HepG2 (cell line): ENCODE results near the gene C14orf132. TPM values are rescaled to one million over a fixed set of nuclear protein-coding genes. Genes with fewer than 3 reads are reported as not detected.

Experiments
- CCAR2 ChIP-seq: fragments of 200-400 bp; formaldehyde crosslinking; optimal IDR thresholded peaks from 2 replicates; pipeline ENCODE3; 2018; ENCODE audit warnings: low read depth, mild to moderate bottlenecking, low read length, moderate library complexity
- DMAP1 ChIP-seq: IDR thresholded peaks from 2 replicates; pipeline ENCODE4 v1.6.1; 2016
- KDM1A ChIP-seq: IDR thresholded peaks from 2 replicates; pipeline ENCODE4 v1.6.1; 2016; ENCODE audit warnings: missing compliant biosample characterization
- NFRKB ChIP-seq: fragments of 450-650 bp; IDR thresholded peaks from 2 replicates; pipeline ENCODE4 v1.6.1; 2017
- NR2C2 ChIP-seq: sonication (generic); formaldehyde crosslinking; IDR thresholded peaks from 2 replicates; pipeline ENCODE4 v1.4.0; 2020; ENCODE audit warnings: missing genetic modification reagents, mild to moderate bottlenecking, moderate library complexity, borderline replicate concordance
- POGK ChIP-seq: sonication (generic); formaldehyde crosslinking; conservative IDR thresholded peaks from 2 replicates; pipeline ENCODE4 v1.8.0; 2022; ENCODE audit warnings: mild to moderate bottlenecking, moderate library complexity, missing genetic modification reagents
- SALL1 ChIP-seq: sonication (generic); formaldehyde crosslinking; IDR thresholded peaks from 2 replicates; pipeline ENCODE4 v1.8.0; 2022; ENCODE audit warnings: mild to moderate bottlenecking, missing genetic modification reagents
- SP2 ChIP-seq: sonication (generic); formaldehyde crosslinking; IDR thresholded peaks from 2 replicates; pipeline ENCODE4 v1.5.1; 2020; ENCODE audit warnings: mild to moderate bottlenecking, missing genetic modification reagents
- ZBTB46 ChIP-seq: sonication (generic); formaldehyde crosslinking; IDR thresholded peaks from 2 replicates; pipeline ENCODE4 v1.4.0; 2020; ENCODE audit warnings: mild to moderate bottlenecking, missing genetic modification reagents, borderline replicate concordance
- ZMYM4 ChIP-seq: sonication (generic); formaldehyde crosslinking; IDR thresholded peaks from 2 replicates; pipeline ENCODE4 v1.8.1; 2023; ENCODE audit warnings: mild to moderate bottlenecking, missing genetic modification reagents
- ZNF232 ChIP-seq: sonication (generic); formaldehyde crosslinking; IDR thresholded peaks from 2 replicates; pipeline ENCODE4 v1.4.0; 2020; ENCODE audit warnings: missing genetic modification reagents, borderline replicate concordance
- ZNF556 ChIP-seq: sonication (generic); formaldehyde crosslinking; IDR thresholded peaks from 2 replicates; pipeline ENCODE4 v1.4.0; 2020; ENCODE audit warnings: mild to moderate bottlenecking, missing genetic modification reagents, borderline replicate concordance
- ZNF605 ChIP-seq: sonication (generic); formaldehyde crosslinking; IDR thresholded peaks from 2 replicates; pipeline ENCODE4 v1.8.0; 2022; ENCODE audit warnings: mild to moderate bottlenecking, missing genetic modification reagents
- ZNF709 ChIP-seq: sonication (generic); formaldehyde crosslinking; IDR thresholded peaks from 2 replicates; pipeline ENCODE4 v1.5.0; 2020; ENCODE audit warnings: mild to moderate bottlenecking, missing genetic modification reagents
- ZNF839 ChIP-seq: sonication (generic); formaldehyde crosslinking; IDR thresholded peaks from 2 replicates; pipeline ENCODE4 v1.4.0; 2020; ENCODE audit warnings: missing genetic modification reagents, mild to moderate bottlenecking, borderline replicate concordance
- ZSCAN21 ChIP-seq: sonication (generic); formaldehyde crosslinking; IDR thresholded peaks from 2 replicates; pipeline ENCODE4 v1.8.0; 2022; ENCODE audit warnings: mild to moderate bottlenecking, missing genetic modification reagents, moderate library complexity, borderline replicate concordance
- polyA plus RNA-seq, 8 experiments: library from polyadenylated mRNA; depleted of rRNA in 3 of 8; stranded (reverse) in 7 of 8; unstranded in 1 of 8; fragments of >200 nt; fragmentation: Illumina TruSeq in 4 of 8; extraction: Trizol in 4 of 8; gene quantifications; 2 replicates each; pipeline versions ENCODE4 v1.2.1 to v1.2.3, GENCODE V29; 2011 to 2016; ENCODE audit warnings: low read depth in 4 of 8, missing spikeins in 1 of 8, mixed read lengths in 1 of 8; ENCODE audit not compliant: insufficient read depth in 1 of 8
- total RNA-seq, 5 experiments: library from RNA; depleted of rRNA; stranded (reverse); fragments of >200 nt; fragmentation: Illumina TruSeq; extraction: Trizol; gene quantifications; 2 replicates each; pipeline ENCODE4 v1.2.3, GENCODE V29; 2016; ENCODE audit warnings: low read depth in 1 of 5
- TF ChIP-seq, protein P1 (sequence below): sonication (generic); formaldehyde crosslinking; conservative IDR thresholded peaks from 2 replicates; pipeline ENCODE4 v1.4.0; 2020; ENCODE audit warnings: mild to moderate bottlenecking, missing genetic modification reagents, moderate library complexity
- TF ChIP-seq, protein P2 (sequence below): sonication (generic); formaldehyde crosslinking; IDR thresholded peaks from 2 replicates; pipeline ENCODE4 v1.4.0; 2020; ENCODE audit warnings: missing genetic modification reagents
- TF ChIP-seq, protein P3 (sequence below): sonication (generic); formaldehyde crosslinking; IDR thresholded peaks from 2 replicates; pipeline ENCODE4 v1.8.0; 2022; ENCODE audit warnings: mild to moderate bottlenecking, missing genetic modification reagents, moderate library complexity

The C14orf132 gene
- total and polyA plus RNA-seq, 2 of the 13 experiments (the other 11 are each of a cell fraction or from before 2014, with no cell fraction given) = 0.13 to 0.15 TPM

DNA sequence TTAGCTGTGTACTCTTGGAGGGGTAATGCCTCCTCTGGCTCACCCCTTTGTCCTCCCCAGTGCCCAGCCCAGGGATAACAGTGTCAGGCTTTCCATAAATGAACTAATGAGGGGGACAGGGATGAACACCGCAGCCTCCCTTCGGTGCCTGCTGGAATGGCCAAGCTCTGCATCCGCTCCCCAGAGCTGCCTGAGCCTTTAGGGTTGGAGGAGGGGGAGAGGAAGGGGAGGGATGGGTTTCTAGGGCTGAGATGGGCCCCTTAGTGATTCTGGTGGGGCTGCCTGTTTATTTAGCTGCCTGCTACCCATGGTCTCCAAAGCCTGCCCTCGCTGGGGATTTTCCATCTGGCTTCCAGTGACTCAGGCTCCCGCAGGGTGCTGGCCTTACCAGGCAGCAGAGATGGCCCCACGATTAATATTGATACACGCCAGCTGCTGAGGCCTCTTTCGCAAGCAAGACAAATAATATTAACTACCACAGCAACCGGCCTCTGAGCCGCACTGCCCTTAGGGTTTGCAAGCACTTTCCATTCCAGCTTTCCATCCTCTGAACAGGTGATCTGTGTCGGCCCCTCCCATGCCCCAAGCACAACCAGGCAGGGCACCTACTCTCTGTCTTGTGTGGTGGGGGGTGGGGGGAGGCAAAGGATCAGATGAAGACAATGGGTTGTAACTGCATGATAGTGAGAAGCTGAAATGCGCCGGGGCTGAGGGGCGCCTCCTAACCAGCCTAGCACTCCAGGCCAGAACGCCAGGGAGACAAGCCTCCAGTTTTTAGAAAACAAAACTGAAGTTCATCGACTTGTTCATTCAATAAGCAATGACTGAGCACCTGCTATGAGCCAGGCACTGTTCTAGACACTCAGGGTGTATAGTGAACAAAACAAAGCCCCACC is 56.7 kb downstream of the C14orf132 start (continued):
- TF ChIP-seq POGK (CRISPR knock-in tag) (no peak), CCAR2 (no peak), ZSCAN21 (CRISPR knock-in tag) (no peak), ZMYM4 (peak; percentile 69), KDM1A (no peak), ZNF556 (CRISPR knock-in tag) (peak; percentile 41; the same call in 1 of the 2 replicates), SP2 (CRISPR knock-in tag) (no peak), ZNF605 (CRISPR knock-in tag) (no peak), ZNF709 (no peak), NFRKB (no peak), NR2C2 (CRISPR knock-in tag) (no peak), ZBTB46 (no peak), ZNF232 (CRISPR knock-in tag) (no peak), DMAP1 (CRISPR knock-in tag) (no peak), ZNF839 (CRISPR knock-in tag) (no peak), SALL1 (CRISPR knock-in tag) (peak; percentile 88)
- TF ChIP-seq, protein P1, sequence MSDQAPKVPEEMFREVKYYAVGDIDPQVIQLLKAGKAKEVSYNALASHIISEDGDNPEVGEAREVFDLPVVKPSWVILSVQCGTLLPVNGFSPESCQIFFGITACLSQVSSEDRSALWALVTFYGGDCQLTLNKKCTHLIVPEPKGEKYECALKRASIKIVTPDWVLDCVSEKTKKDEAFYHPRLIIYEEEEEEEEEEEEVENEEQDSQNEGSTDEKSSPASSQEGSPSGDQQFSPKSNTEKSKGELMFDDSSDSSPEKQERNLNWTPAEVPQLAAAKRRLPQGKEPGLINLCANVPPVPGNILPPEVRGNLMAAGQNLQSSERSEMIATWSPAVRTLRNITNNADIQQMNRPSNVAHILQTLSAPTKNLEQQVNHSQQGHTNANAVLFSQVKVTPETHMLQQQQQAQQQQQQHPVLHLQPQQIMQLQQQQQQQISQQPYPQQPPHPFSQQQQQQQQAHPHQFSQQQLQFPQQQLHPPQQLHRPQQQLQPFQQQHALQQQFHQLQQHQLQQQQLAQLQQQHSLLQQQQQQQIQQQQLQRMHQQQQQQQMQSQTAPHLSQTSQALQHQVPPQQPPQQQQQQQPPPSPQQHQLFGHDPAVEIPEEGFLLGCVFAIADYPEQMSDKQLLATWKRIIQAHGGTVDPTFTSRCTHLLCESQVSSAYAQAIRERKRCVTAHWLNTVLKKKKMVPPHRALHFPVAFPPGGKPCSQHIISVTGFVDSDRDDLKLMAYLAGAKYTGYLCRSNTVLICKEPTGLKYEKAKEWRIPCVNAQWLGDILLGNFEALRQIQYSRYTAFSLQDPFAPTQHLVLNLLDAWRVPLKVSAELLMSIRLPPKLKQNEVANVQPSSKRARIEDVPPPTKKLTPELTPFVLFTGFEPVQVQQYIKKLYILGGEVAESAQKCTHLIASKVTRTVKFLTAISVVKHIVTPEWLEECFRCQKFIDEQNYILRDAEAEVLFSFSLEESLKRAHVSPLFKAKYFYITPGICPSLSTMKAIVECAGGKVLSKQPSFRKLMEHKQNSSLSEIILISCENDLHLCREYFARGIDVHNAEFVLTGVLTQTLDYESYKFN = peak; percentile 70
- TF ChIP-seq, protein P2, sequence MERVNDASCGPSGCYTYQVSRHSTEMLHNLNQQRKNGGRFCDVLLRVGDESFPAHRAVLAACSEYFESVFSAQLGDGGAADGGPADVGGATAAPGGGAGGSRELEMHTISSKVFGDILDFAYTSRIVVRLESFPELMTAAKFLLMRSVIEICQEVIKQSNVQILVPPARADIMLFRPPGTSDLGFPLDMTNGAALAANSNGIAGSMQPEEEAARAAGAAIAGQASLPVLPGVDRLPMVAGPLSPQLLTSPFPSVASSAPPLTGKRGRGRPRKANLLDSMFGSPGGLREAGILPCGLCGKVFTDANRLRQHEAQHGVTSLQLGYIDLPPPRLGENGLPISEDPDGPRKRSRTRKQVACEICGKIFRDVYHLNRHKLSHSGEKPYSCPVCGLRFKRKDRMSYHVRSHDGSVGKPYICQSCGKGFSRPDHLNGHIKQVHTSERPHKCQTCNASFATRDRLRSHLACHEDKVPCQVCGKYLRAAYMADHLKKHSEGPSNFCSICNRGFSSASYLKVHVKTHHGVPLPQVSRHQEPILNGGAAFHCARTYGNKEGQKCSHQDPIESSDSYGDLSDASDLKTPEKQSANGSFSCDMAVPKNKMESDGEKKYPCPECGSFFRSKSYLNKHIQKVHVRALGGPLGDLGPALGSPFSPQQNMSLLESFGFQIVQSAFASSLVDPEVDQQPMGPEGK (CRISPR knock-in tag) = peak; percentile 29; the same call in 1 of the 2 replicates
- TF ChIP-seq, protein P3, sequence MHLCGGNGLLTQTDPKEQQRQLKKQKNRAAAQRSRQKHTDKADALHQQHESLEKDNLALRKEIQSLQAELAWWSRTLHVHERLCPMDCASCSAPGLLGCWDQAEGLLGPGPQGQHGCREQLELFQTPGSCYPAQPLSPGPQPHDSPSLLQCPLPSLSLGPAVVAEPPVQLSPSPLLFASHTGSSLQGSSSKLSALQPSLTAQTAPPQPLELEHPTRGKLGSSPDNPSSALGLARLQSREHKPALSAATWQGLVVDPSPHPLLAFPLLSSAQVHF (CRISPR knock-in tag) = no peak
